HepG2 (cell line): Measurements from ENCODE around the gene CXCL10. TPM values are rescaled to one million over a fixed set of nuclear protein-coding genes. Genes with fewer than 3 reads are reported as not detected.
A peak's percentile ranks its signal among the peaks of the same experiment; 100 is the strongest.

Source experiments
- ATAC-seq: fragments of 200-7000 bp; cut with Tn5 transposase; 3 replicates; pipeline ENCODE4 v1.9.1; 2020; ENCODE audit warnings: mild to moderate bottlenecking, moderate library complexity
- BruUV-seq: library from RNA; stranded (reverse); fragments of 400-500 nt; replicated peaks from 2 replicates; lab custom pipeline; 2021; lab: Mats Ljungman, UMichigan
- CTCF ChIA-PET: fragments of 300-600 bp; formaldehyde crosslinking; extraction: SDS; loops from one replicate; lab custom pipeline; 2021; ENCODE audit warnings: low total read pairs, inconsistent platforms, low intra/inter-chr PET ratio; lab: Yijun Ruan, JAX
- POLR2A ChIA-PET: fragments of 350-600 bp; sonication (Branson Sonifier 250); formaldehyde crosslinking; loops from one replicate; lab custom pipeline; 2020; ENCODE audit warnings: antibody characterized with exemption, inconsistent platforms; lab: Yijun Ruan, JAX
- DNase-seq: peaks from one replicate; pipeline ENCODE4 v3.0.0-alpha.2; 2015; ENCODE audit warnings: low spot score
- FAIRE-seq: peaks from 3 replicates; lab custom pipeline; 2011; peaks lifted over from hg19 to GRCh38; lab: Jason Lieb, UNC
- H2AFZ ChIP-seq: one replicate; pipeline ENCODE4 v1.6.1; 2011; ENCODE audit warnings: low read length, inconsistent platforms
- H3K27ac ChIP-seq: fragments of 300-600 bp; 3 replicates; pipeline ENCODE4 v1.8.0; 2011; ENCODE audit warnings: mixed run types, mild to moderate bottlenecking, mixed read lengths, low read length, inconsistent platforms; ENCODE audit not compliant: insufficient read depth; ENCODE audit errors: extremely low read length
- H3K27me3 ChIP-seq, 2 experiments: fragments of 200-600 bp in 1 of 2; 2 replicates in 1 of 2; 3 replicates in 1 of 2; pipeline versions ENCODE4 v1.6.0 to v1.8.0; 2011; ENCODE audit warnings: low read length in 2 of 2, mild to moderate bottlenecking in 2 of 2, moderate library complexity in 2 of 2, inconsistent platforms in 1 of 2; ENCODE audit not compliant: insufficient read depth in 2 of 2, control insufficient read depth in 1 of 2
- H3K36me3 ChIP-seq, 2 experiments: fragments of 200-600 bp in 1 of 2; replicated peaks in 1 of 2; 2 replicates in 1 of 2; 3 replicates in 1 of 2; pipeline versions ENCODE4 v1.5.1 to v1.8.0; 2011; ENCODE audit warnings: low read length in 2 of 2, inconsistent platforms in 1 of 2; ENCODE audit not compliant: insufficient read depth in 2 of 2, control insufficient read depth in 1 of 2
- H3K4me1 ChIP-seq: 2 replicates; pipeline ENCODE4 v1.5.1; 2012; ENCODE audit warnings: low read length, inconsistent platforms; ENCODE audit not compliant: insufficient read depth
- H3K4me2 ChIP-seq: 2 replicates; pipeline ENCODE4 v1.6.0; 2011; ENCODE audit warnings: low read depth, low read length, inconsistent platforms
- H3K4me3 ChIP-seq, 3 experiments: fragments of 200-600 bp in 1 of 3; sonication (generic), shearing (Covaris generic) in 1 of 3; replicated peaks in 1 of 3; 2 replicates each; pipeline ENCODE4 v1.5.1; 2011 to 2016; ENCODE audit warnings: low read length in 3 of 3, inconsistent platforms in 2 of 3, low read depth in 2 of 3, mild to moderate bottlenecking in 2 of 3, control low read depth in 1 of 3, mixed read lengths in 1 of 3; ENCODE audit not compliant: insufficient read depth in 1 of 3
- H3K79me2 ChIP-seq: one replicate; pipeline ENCODE4 v1.6.1; 2011; ENCODE audit warnings: low read length, inconsistent platforms; ENCODE audit not compliant: insufficient read depth
- H3K9ac ChIP-seq: 2 replicates; pipeline ENCODE4 v1.6.0; 2011; ENCODE audit warnings: mild to moderate bottlenecking, low read depth, low read length, inconsistent platforms; ENCODE audit not compliant: insufficient read depth
- H3K9me3 ChIP-seq: 2 replicates; pipeline ENCODE4 v1.5.1; 2012; ENCODE audit warnings: mild to moderate bottlenecking, low read length
- H4K20me1 ChIP-seq: 2 replicates; pipeline ENCODE4 v1.6.0; 2011; ENCODE audit warnings: inconsistent platforms, mild to moderate bottlenecking, low read length, moderate library complexity; ENCODE audit not compliant: insufficient read depth
- CTCF ChIP-seq: sonication (generic); formaldehyde crosslinking; IDR thresholded peaks from 2 replicates; pipeline ENCODE4 v1.5.0; 2020; ENCODE audit warnings: mild to moderate bottlenecking, missing genetic modification reagents, moderate library complexity
- RELA ChIP-seq: sonication (generic); formaldehyde crosslinking; IDR thresholded peaks from 2 replicates; pipeline ENCODE4 v1.4.0; 2020; ENCODE audit warnings: missing genetic modification reagents
- SMC3 ChIP-seq: IDR thresholded peaks from 2 replicates; pipeline ENCODE4 v1.6.1; 2011; ENCODE audit warnings: low read length, improper control_type of control experiment
- STAG1 ChIP-seq: sonication (generic); formaldehyde crosslinking; IDR thresholded peaks from 2 replicates; pipeline ENCODE4 v1.4.0; 2020; ENCODE audit warnings: missing genetic modification reagents
- WGBS: methylation state at CpG from one replicate; pipeline ENCODE4 v1.1.6; 2017; ENCODE audit warnings: low lambda C conversion rate; 5-methylcytosine and 5-hydroxymethylcytosine counted together
- in situ Hi-C: cut with HindIII; loops from 2 replicates; pipeline ENCODE4 v1.10.0; 2017; ENCODE audit warnings: low pct_unique_long_range_greater_than_20kb; ENCODE audit not compliant: extremely low pct_ligation_motif_present
- intact Hi-C: fragments of 100-400 bp; cut with micrococcal nuclease; formaldehyde crosslinking; loops from one replicate; pipeline ENCODE4 v1.10.0; 2022; ENCODE audit not compliant: unreplicated experiment
- polyA plus RNA-seq, 8 experiments: library from polyadenylated mRNA; depleted of rRNA in 3 of 8; stranded (reverse) in 7 of 8; unstranded in 1 of 8; fragments of >200 nt; fragmentation: Illumina TruSeq in 4 of 8; extraction: Trizol in 4 of 8; gene quantifications; 2 replicates each; pipeline versions ENCODE4 v1.2.1 to v1.2.3, GENCODE V29; 2011 to 2016; ENCODE audit warnings: low read depth in 4 of 8, missing spikeins in 1 of 8, mixed read lengths in 1 of 8; ENCODE audit not compliant: insufficient read depth in 1 of 8
- total RNA-seq, 5 experiments: library from RNA; depleted of rRNA; stranded (reverse); fragments of >200 nt; fragmentation: Illumina TruSeq; extraction: Trizol; gene quantifications; 2 replicates each; pipeline ENCODE4 v1.2.3, GENCODE V29; 2016; ENCODE audit warnings: low read depth in 1 of 5
- TF ChIP-seq, protein P1 (sequence below): sonication (generic); formaldehyde crosslinking; IDR thresholded peaks from 2 replicates; pipeline ENCODE4 v1.5.0; 2020; ENCODE audit warnings: mild to moderate bottlenecking, missing genetic modification reagents

CXCL10 gene
- total and polyA plus RNA-seq, 2 of the 13 experiments (the other 11 are each of a cell fraction or from before 2014, with no cell fraction given), result not detected

DNA sequence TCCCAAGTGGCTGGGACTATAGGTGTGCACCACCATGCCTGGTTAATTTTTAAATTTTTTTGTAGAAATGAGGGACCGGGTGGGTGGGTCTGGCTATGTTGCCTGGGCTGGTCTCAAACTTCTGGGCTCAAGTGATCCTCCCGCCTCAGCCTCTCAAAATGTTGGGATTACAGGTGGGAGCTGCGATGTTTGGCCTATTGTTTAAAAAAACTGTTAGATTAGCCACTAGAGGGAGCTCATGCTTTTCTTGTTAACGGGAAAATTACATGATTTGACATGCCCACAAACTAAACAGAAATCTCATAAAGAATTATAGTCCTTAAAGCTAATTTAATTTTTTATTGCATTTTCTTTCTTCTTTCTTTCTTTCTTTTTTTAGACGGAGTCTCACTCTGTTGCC is 27.6 kb downstream of the CXCL10 start:
- H3K4me1 ChIP-seq, result peaks cover 5% of the 10 kb centered on the region; the same call in 1 of the 2 replicates
- no peak overlapping the region for H3K9ac ChIP-seq
- no peaks in the 10 kb centered on the region for H3K79me2 ChIP-seq
- TF ChIP-seq STAG1 (CRISPR knock-in tag) (peak; percentile 66), CTCF (CRISPR knock-in tag) (peak; percentile 61), RELA (CRISPR knock-in tag) (no peak), SMC3 (peak; percentile 51)
- TF ChIP-seq, protein P1, sequence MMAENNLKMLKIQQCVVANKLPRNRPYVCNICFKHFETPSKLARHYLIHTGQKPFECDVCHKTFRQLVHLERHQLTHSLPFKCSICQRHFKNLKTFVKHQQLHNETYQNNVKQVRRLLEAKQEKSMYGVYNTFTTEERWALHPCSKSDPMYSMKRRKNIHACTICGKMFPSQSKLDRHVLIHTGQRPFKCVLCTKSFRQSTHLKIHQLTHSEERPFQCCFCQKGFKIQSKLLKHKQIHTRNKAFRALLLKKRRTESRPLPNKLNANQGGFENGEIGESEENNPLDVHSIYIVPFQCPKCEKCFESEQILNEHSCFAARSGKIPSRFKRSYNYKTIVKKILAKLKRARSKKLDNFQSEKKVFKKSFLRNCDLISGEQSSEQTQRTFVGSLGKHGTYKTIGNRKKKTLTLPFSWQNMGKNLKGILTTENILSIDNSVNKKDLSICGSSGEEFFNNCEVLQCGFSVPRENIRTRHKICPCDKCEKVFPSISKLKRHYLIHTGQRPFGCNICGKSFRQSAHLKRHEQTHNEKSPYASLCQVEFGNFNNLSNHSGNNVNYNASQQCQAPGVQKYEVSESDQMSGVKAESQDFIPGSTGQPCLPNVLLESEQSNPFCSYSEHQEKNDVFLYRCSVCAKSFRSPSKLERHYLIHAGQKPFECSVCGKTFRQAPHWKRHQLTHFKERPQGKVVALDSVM (CRISPR knock-in tag), result peak; percentile 72
- TF ChIP-seq, all 625 proteins: peak for 4
- 5% methylated on average over 5 of the region's 5 CpGs for WGBS
- H4K20me1 ChIP-seq, result no peaks in the 10 kb centered on the region
- no peak overlapping the region for H3K4me3 ChIP-seq
- POLR2A ChIA-PET, result no interaction called here
- no peak overlapping the region for H3K27ac ChIP-seq
- ATAC-seq (peak; percentile 19; the same call in 2 of the 3 replicates), FAIRE-seq (peak; percentile 82), DNase-seq (peak; percentile 49)
- H3K9me3 ChIP-seq, result no peaks in the 10 kb centered on the region
- no TSS peak for BruUV-seq
- intact Hi-C loops (loop anchor here (1.0 to 5.0 kb wide), 3 partner anchors 72 to 92 kb away; no protein-coding TSS in a partner anchor), in situ Hi-C loops (loop anchor here (5.0 kb wide), 1 partner anchor 72 kb away; no protein-coding TSS in a partner anchor)
- CTCF ChIA-PET, result interaction anchor here (1.3 to 2.4 kb wide), 2 partner anchors 72 to 92 kb away, joined by 4 to 36 read pairs; no protein-coding TSS in a partner anchor
- no peak overlapping the region for H2AFZ ChIP-seq
- H3K27me3 ChIP-seq, result no peaks in the 10 kb centered on the region
- no peaks in the 10 kb centered on the region for H3K36me3 ChIP-seq
- H3K4me2 ChIP-seq, result no peak overlapping the region
